OCI-LY3 (cell line): ENCODE measurements around the gene TCF12.

Source experiments
- EZH2phosphoT487 ChIP-seq: fragments of 200-600 bp; shearing (Covaris generic); IDR thresholded peaks from 2 replicates; pipeline ENCODE4 v1.6.1; 2018; ENCODE audit warnings: antibody characterized with exemption, mixed run types, low read depth
- TF ChIP-seq, protein P1 (sequence below): fragments of 200-600, 300-600 bp; sonication (generic); IDR thresholded peaks from 2 replicates; pipeline ENCODE4 v1.5.1; 2014; ENCODE audit warnings: antibody characterized with exemption, low read length, low read depth

DNA sequence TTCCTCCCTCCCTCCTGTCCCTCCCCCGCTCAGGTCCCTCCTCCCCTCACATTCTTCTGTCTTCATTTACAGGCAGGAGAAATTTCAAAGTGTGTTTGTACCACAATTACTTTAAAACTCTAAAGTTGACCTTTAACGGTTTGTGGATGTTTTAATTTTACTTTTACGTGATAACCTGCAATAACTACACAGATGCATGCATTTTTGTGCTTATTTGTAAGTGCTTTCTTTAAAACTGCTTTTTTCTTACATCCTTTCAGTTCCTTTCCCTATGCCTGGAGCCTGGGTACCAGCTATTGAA lies 406.1 kb downstream of the TCF12 start:
- TF ChIP-seq EZH2phosphoT487 = no peak
- TF ChIP-seq, protein P1, sequence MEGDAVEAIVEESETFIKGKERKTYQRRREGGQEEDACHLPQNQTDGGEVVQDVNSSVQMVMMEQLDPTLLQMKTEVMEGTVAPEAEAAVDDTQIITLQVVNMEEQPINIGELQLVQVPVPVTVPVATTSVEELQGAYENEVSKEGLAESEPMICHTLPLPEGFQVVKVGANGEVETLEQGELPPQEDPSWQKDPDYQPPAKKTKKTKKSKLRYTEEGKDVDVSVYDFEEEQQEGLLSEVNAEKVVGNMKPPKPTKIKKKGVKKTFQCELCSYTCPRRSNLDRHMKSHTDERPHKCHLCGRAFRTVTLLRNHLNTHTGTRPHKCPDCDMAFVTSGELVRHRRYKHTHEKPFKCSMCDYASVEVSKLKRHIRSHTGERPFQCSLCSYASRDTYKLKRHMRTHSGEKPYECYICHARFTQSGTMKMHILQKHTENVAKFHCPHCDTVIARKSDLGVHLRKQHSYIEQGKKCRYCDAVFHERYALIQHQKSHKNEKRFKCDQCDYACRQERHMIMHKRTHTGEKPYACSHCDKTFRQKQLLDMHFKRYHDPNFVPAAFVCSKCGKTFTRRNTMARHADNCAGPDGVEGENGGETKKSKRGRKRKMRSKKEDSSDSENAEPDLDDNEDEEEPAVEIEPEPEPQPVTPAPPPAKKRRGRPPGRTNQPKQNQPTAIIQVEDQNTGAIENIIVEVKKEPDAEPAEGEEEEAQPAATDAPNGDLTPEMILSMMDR = no peak
